ENCODE results near the gene SCYL2.
"Not testable (repeated sequence)": the region's sequence is repeated elsewhere in the genome, so short reads cannot be mapped to it uniquely, and the experiment has no call there.

Gene SCYL2

DNA sequence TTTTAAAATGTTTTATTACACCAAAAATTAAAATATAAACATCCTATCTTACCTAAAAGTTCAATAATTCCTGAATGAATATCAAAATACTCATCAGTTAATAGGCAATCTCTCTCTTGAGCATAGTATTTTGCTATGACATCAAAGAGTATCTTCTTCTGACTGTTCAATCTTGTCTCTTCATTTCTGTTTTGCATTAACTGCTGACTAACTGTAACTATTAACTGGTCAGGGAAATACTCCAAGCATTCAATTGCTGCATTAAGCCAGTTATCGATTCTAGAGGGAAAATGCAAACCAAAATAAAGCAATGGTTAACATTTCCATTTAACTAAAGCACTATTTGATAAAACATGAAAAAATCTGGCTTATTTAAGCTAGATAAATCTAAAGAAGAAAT, 13.5 kb upstream of the SCYL2 start:
- no peaks in the 10 kb centered on the region for H3K36me3 ChIP-seq
- no peak overlapping the region for H3K27ac ChIP-seq
- no peaks in the 10 kb centered on the region for H3K4me1 ChIP-seq
- TF ChIP-seq, protein P1, sequence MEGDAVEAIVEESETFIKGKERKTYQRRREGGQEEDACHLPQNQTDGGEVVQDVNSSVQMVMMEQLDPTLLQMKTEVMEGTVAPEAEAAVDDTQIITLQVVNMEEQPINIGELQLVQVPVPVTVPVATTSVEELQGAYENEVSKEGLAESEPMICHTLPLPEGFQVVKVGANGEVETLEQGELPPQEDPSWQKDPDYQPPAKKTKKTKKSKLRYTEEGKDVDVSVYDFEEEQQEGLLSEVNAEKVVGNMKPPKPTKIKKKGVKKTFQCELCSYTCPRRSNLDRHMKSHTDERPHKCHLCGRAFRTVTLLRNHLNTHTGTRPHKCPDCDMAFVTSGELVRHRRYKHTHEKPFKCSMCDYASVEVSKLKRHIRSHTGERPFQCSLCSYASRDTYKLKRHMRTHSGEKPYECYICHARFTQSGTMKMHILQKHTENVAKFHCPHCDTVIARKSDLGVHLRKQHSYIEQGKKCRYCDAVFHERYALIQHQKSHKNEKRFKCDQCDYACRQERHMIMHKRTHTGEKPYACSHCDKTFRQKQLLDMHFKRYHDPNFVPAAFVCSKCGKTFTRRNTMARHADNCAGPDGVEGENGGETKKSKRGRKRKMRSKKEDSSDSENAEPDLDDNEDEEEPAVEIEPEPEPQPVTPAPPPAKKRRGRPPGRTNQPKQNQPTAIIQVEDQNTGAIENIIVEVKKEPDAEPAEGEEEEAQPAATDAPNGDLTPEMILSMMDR (IDR thresholded peaks at IDR 0.05): no peak
- H3K9me3 ChIP-seq: no peaks in the 10 kb centered on the region
- H3K4me3 ChIP-seq: no peak overlapping the region
- no peaks in the 10 kb centered on the region for H3K27me3 ChIP-seq
- DNase-seq: no peak
- intact Hi-C loops (cut with DNase I; ENCODE audit: low total_unique reads): no loop called here

DNA sequence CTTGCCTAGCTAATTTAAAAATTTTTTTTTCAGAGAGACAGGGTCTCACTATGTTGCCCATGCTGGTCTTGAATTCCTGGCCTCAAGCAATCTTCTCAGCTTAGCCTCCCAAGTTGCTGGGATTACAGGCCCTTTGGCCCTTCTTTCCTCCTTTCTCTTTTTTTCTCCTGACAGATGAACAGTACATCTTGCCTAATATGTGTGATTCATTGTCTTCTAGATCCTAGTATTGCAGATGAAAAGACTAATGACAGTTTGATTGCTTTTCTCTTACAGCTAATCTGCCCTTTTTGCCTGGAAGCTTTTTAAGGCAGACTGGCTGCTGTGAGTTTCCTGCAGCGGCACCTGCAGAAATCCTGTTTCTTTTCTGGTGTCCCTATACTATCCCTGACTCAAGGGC, 12.1 kb upstream of the SCYL2 start:
- H3K4me1 ChIP-seq: no peaks in the 10 kb centered on the region
- no peak overlapping the region for H3K4me3 ChIP-seq
- no peak for DNase-seq
- TF ChIP-seq, protein P1 (IDR thresholded peaks at IDR 0.05): no peak
- H3K27ac ChIP-seq: no peak overlapping the region
- no peaks in the 10 kb centered on the region for H3K36me3 ChIP-seq
- H3K27me3 ChIP-seq: no peaks in the 10 kb centered on the region
- intact Hi-C loops (cut with DNase I; ENCODE audit: low total_unique reads): no loop called here
- no peaks in the 10 kb centered on the region for H3K9me3 ChIP-seq

DNA sequence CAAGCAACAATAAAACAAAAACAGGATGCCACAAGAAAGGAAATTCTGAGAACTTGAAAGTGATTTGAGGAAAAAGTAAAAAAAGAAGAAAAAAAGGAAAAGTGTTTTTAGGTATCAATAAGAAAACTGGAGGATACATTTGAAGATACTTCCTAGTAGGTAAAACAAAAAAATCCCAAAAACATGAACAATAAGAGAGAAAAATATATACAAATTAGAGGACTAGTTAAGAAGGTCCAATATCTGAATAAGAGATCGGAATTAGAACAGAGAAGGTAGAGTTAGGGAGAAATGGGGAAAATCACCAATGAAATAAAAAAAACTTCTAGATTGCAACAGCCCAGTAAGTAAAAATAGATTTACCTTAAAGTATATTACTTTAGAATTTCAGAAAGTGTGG, 8.8 kb upstream of the SCYL2 start:
- H3K27ac ChIP-seq: no peak overlapping the region

DNA sequence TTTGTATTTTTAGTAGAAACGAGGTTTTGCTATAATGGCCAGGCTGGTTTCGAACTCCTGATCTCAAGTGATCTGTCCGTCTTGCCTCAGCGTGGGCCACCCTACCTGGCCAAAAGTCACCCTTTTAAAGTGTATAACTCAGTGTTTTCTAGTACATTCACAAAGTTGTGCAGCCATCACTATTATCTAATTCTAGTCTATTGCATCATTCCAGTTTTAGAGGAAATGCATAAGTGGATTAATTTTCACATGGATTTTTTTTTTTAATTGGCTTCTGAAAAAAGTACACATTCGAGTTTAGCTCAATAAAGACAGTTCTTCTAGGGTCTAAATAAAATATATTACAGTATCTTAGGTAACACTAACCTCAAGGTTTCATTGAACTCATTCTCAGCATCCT, 3.8 kb upstream of the SCYL2 start:
- no peak for DNase-seq
- no peak overlapping the region for H3K4me3 ChIP-seq
- H3K36me3 ChIP-seq: no peaks in the 10 kb centered on the region
- H3K4me1 ChIP-seq: peaks cover 0 to 4% (median 2%) of the 10 kb centered on the region in 4 donors
- no peak overlapping the region for H3K27ac ChIP-seq
- intact Hi-C loops (cut with DNase I; ENCODE audit: low total_unique reads): no loop called here
- TF ChIP-seq, protein P1 (IDR thresholded peaks at IDR 0.05): no peak
- H3K27me3 ChIP-seq: no peaks in the 10 kb centered on the region
- H3K9me3 ChIP-seq: no peaks in the 10 kb centered on the region

More for the DNA sequence above, 8.8 kb upstream of the SCYL2 start:
- Histone ChIP-seq H3K4me3 (no peak overlapping the region), H3K36me3 (no peaks in the 10 kb centered on the region), H3K4me1 (no peaks in the 10 kb centered on the region), H3K27me3 (no peaks in the 10 kb centered on the region), H3K9me3 (no peaks in the 10 kb centered on the region)
- intact Hi-C loops (cut with DNase I; ENCODE audit: low total_unique reads): no loop called here
- DNase-seq: no peak
- TF ChIP-seq, protein P1 (IDR thresholded peaks at IDR 0.05): no peak

DNA sequence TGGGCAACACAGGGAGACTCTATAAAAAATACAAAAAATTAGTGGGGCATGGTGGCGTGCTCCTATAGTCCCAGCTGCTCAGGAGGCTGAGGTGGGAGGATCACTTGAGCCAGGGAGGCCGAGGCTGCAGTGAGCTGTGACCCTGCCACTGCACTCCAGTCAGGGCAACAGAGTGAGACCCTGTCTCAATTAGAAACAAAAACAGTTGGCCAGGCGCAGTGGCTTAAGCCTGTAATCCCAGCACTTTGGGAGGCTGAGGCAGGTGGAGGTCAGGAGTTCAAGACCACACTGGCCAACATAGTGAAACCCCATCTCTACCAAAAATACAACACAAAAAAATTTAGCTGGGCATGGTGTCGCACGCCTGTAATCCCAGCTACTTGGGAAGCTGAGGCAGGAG, 1.9 kb upstream of the SCYL2 start:
- intact Hi-C loops (cut with DNase I; ENCODE audit: low total_unique reads): loop anchor here (5.0 kb wide), 1 partner anchor 118 kb away; no protein-coding TSS in a partner anchor
- H3K9me3 ChIP-seq, H3K4me3 ChIP-seq, H3K36me3 ChIP-seq, DNase-seq, H3K27me3 ChIP-seq, H3K27ac ChIP-seq: not testable (repeated sequence)
- peaks cover 0 to 23% (median 16%) of the 10 kb centered on the region in 4 donors for H3K4me1 ChIP-seq

DNA sequence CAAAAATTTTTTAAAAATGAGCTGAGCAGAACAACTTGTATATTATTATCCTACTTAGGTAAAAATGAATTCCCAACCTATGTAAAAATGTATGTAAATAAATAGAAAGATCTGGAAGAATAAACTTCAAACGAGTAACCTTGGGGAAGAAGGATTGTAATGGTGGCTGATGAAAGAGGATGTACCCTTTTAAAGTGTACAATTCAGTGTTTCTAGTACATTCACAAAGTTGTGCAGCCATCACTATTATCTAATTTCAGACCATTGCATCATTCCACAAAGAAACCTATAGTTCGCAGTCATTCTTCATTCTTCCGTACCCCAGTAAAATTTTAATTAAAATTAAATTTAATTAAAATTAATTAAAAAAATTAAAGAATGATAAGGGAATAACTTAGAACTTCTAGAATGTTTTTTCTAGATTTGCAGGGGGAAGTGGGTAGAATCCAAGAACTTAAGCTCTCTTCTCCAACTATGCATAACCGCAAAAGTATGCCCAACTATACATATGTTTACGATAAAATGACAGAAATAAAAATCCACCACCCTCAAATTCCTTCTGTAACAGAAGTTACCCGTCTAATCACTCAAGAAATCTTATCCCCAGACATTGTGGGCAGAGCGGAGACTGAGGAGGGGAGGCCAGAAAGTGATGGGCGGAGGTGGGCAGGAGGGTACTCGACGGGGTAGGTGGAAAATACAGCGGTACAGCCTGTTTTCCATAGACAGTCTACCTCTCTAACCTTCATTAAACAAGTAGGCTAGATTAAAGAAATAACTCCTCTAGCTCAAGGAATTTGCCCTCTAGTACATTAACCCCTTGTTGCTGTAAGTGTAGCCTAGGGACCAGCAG, 1.0 kb upstream of the SCYL2 start:
- peaks cover 0 to 26% (median 19%) of the 10 kb centered on the region in 4 donors for H3K4me1 ChIP-seq
- peak overlapping the region; percentile 99 for H3K4me3 ChIP-seq
- TF ChIP-seq, protein P1 (IDR thresholded peaks at IDR 0.05): no peak
- H3K27ac ChIP-seq: peak overlapping the region; percentile 99 to 100
- no peak for DNase-seq
- H3K9me3 ChIP-seq: no peaks in the 10 kb centered on the region
- intact Hi-C loops (cut with DNase I; ENCODE audit: low total_unique reads): loop anchor here (5.0 kb wide), 1 partner anchor 119 kb away; no protein-coding TSS in a partner anchor
- H3K27me3 ChIP-seq: no peaks in the 10 kb centered on the region
- no peaks in the 10 kb centered on the region for H3K36me3 ChIP-seq
